AG04450 (cell line): ENCODE data around the gene GLIS1. TPM values are rescaled to one million over a fixed set of nuclear protein-coding genes. Genes with fewer than 3 reads are reported as not detected.

Experiments used
- CTCF ChIA-PET: fragments of 300-600, 350-600 bp; formaldehyde crosslinking; extraction: SDS; loops from one replicate; lab custom pipeline; 2022; ENCODE audit warnings: antibody characterized with exemption, inconsistent platforms; lab: Charles Lee
- POLR2A ChIA-PET: fragments of 350-600 bp; formaldehyde crosslinking; extraction: SDS; loops from one replicate; lab custom pipeline; 2021; ENCODE audit warnings: antibody characterized with exemption, inconsistent platforms; lab: Yijun Ruan, JAX
- DNase-seq: peaks from one replicate; pipeline ENCODE4 v3.0.0-alpha.2; 2011; ENCODE audit warnings: low read depth, low spot score
- H3K27ac ChIP-seq: one replicate; pipeline ENCODE4 v1.5.1; 2012; ENCODE audit warnings: low read depth, low read length, control low read depth
- H3K27me3 ChIP-seq: one replicate; pipeline ENCODE4 v1.6.0; 2012; ENCODE audit warnings: low read length; ENCODE audit not compliant: control insufficient read depth, insufficient read depth
- H3K4me3 ChIP-seq: 2 replicates; pipeline ENCODE4 v1.5.1; 2011; ENCODE audit warnings: mild to moderate bottlenecking, low read depth, low read length, control low read depth
- H3K9me3 ChIP-seq: 2 replicates; pipeline ENCODE4 v1.5.1; 2012; ENCODE audit warnings: low read length; ENCODE audit not compliant: control insufficient read depth, insufficient read depth
- CTCF ChIP-seq: IDR thresholded peaks from 2 replicates; pipeline ENCODE4 v1.5.1; 2011; ENCODE audit warnings: low read depth, low read length, control low read depth, inconsistent platforms
- polyA plus RNA-seq: library from polyadenylated mRNA; depleted of rRNA; stranded (reverse); fragments of >200 nt; gene quantifications from 2 replicates; pipeline ENCODE4 v1.2.3, GENCODE V29; 2011

GLIS1 gene
- polyA plus RNA-seq, 1 experiment = 0.77 TPM

DNA sequence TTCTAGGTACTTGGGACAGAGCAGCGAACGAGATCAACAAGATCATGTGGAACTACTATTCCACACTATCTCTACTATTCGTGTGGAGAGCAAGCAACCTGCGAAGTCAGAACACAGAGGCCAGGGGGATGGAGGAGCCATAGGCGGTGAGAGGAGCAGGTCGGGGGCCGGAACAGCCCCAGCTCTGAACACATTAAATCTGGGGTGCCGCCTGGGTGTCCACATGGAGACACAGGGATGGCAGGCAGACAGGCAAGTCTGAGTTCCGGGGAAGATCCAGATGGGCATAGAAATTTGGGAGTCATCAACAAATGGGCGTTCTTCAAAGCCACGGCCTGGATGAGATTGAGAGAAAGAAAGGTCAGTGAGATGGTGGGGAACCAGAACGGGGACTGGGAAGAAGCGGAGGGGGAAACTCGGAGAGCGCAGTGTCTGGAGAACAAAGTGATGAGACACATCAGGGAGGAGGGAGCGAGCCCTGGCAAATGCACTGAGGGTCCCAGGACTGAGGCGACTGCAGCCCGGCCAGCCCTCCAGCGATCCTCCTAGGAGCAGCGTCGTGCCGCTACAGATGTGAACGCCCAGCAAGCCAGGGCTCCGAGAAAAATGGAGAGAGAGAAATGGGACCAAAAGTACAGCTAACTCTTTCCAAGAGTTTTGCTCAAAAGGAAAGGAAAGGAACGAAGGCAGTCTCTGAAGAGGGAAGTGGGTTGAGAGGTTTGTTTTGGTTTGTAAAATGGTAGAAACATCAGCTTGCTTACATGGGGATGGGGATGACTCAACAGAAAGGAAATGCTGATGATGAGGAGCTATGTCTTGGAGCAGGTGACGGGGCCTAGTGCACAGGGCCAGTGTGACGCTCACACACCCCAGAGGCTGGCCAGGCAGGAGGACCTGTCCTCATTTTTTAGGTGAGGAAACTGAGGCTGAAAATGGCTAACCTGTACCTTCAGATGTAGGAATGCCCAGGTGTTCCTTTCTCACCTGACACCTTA lies 84.5 kb downstream of the GLIS1 start:
- H3K27ac ChIP-seq = peak overlapping the region; percentile 61
- H3K27me3 ChIP-seq = no peaks in the 10 kb centered on the region
- H3K9me3 ChIP-seq = no peaks in the 10 kb centered on the region
- ChIA-PET CTCF (no interaction called here), POLR2A (no interaction called here)
- peak; percentile 49 for DNase-seq
- H3K4me3 ChIP-seq = no peak overlapping the region
- TF ChIP-seq CTCF = no peak

- CTCF ChIA-PET = no interaction called here
- Histone ChIP-seq H3K27me3 (no peaks in the 10 kb centered on the region), H3K4me3 (no peak overlapping the region), H3K27ac (no peak overlapping the region), H3K9me3 (no peaks in the 10 kb centered on the region)
- no peak for TF ChIP-seq CTCF
- POLR2A ChIA-PET = no interaction called here
- DNase-seq = no peak
These were observed 85.3 kb downstream of the GLIS1 start for GRCh38 chr1:53653631-53654030.

DNA sequence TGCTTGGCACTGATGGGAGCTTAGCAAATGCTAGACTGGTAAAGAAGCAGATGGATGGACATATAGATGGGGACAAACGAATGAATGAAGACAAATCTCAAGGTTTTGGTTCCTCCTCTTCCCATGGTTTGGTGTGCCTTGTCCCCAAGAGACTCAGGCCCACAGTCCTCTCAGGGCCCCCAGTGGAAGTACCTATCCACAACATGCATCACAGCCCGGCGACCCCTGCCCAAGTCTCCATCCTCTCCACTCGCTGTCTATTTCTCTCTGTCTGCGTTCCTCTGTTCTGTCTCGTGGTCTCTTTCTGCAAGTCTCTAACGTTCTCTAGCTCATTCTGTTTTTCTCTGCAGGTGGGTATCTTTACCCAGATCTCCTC lies 85.8 kb downstream of the GLIS1 start:
- Histone ChIP-seq H3K4me3 (no peak overlapping the region), H3K27ac (no peak overlapping the region), H3K9me3 (no peaks in the 10 kb centered on the region), H3K27me3 (no peaks in the 10 kb centered on the region)
- CTCF ChIA-PET = no interaction called here
- POLR2A ChIA-PET = no interaction called here
- no peak for TF ChIP-seq CTCF
- no peak for DNase-seq

GRCh38 chr1:53652441-53653199 lies 86.3 kb downstream of the GLIS1 start:
- TF ChIP-seq CTCF = no peak

More at GRCh38 chr1:53652441-53653199, 86.3 kb downstream of the GLIS1 start:
- ChIA-PET POLR2A (no interaction called here), CTCF (interaction anchor here (1.0 kb wide), 1 partner anchor 259 kb away, joined by 3 read pairs; no protein-coding TSS in a partner anchor)
- no peak for DNase-seq
- no peak overlapping the region for H3K27ac ChIP-seq
- H3K4me3 ChIP-seq = no peak overlapping the region
- H3K27me3 ChIP-seq = no peaks in the 10 kb centered on the region
- H3K9me3 ChIP-seq = no peaks in the 10 kb centered on the region
